Heart right ventricle (tissue), 16 donors: ENCODE data around the gene HNF1A. TPM values are rescaled to one million over a fixed set of nuclear protein-coding genes. Genes with fewer than 3 reads are reported as not detected.

Experiments used
- ATAC-seq, 8 donors: fragments of 200-7000 bp; cut with Tn5 transposase; one replicate each; pipeline ENCODE4 v1.9.1; 2020; ENCODE audit warnings: mild to moderate bottlenecking in 8 of 8, moderate library complexity in 8 of 8, moderate number of reproducible peaks in 1 of 8
- DNase-seq, 2 donors: peaks; one replicate each; pipeline ENCODE4 v3.0.0-alpha.2; 2020
- H3K27ac ChIP-seq, 10 donors: fragments of 200-600 bp; sonication (generic) in 2 of 10; one replicate each; pipeline versions ENCODE4 v1.5.0 to v1.8.0; 2020 to 2022; ENCODE audit warnings: mild to moderate bottlenecking in 3 of 10
- H3K27me3 ChIP-seq, 7 donors: fragments of 200-600 bp; one replicate each; pipeline ENCODE4 v1.8.0; 2021 to 2022; ENCODE audit warnings: mild to moderate bottlenecking in 2 of 7
- H3K36me3 ChIP-seq, 9 donors: fragments of 200-600 bp; sonication (generic) in 1 of 9; one replicate each; pipeline versions ENCODE4 v1.5.0 to v1.8.0; 2020 to 2022; ENCODE audit warnings: mild to moderate bottlenecking in 2 of 9
- H3K4me1 ChIP-seq, 9 donors: fragments of 200-600 bp; sonication (generic) in 1 of 9; one replicate each; pipeline versions ENCODE4 v1.5.0 to v1.8.0; 2020 to 2022; ENCODE audit warnings: mild to moderate bottlenecking in 4 of 9
- H3K4me3 ChIP-seq, 10 donors: fragments of 200-600 bp; sonication (generic) in 2 of 10; one replicate each; pipeline versions ENCODE4 v1.5.0 to v1.8.0; 2020 to 2022; ENCODE audit warnings: mild to moderate bottlenecking in 7 of 10, moderate library complexity in 2 of 10
- H3K9me3 ChIP-seq, 11 donors: fragments of 200-600 bp in 10 of 11; sonication (generic) in 2 of 11; one replicate each; pipeline versions ENCODE4 v1.5.0 to v1.8.0; 2013 to 2022; ENCODE audit warnings: mild to moderate bottlenecking in 2 of 11, control low read depth in 1 of 11, moderate library complexity in 1 of 11
- CTCF ChIP-seq, 9 donors: fragments of 200-600 bp; sonication (generic) in 2 of 9; IDR thresholded peaks; one replicate each; pipeline versions ENCODE4 v1.5.0 to v1.8.0; 2021 to 2022; ENCODE audit warnings: antibody characterized with exemption in 9 of 9, mild to moderate bottlenecking in 5 of 9, moderate library complexity in 1 of 9
- WGBS, 2 donors: extraction: QIAGEN DNeasy Blood & Tissue Kit; methylation state at CpG; one replicate each; pipeline ENCODE4 v1.1.7; 2013; ENCODE audit warnings: inconsistent platforms in 1 of 2; 5-methylcytosine and 5-hydroxymethylcytosine counted together
- intact Hi-C, 10 donors: fragments of 100-400 bp; cut with DNase I; formaldehyde crosslinking; loops; one replicate each; pipeline versions ENCODE4 v1.11.1 to v1.14.2; 2022
- polyA plus RNA-seq, 2 donors: library from polyadenylated mRNA; stranded (reverse); fragments of 200-250 nt; gene quantifications; one replicate each; pipeline ENCODE4 v1.2.3, GENCODE V29; 2013
- total RNA-seq, 10 donors: library from RNA; stranded (reverse); fragmentation: NEBNext Ultra II Directional in 3 of 10; extraction: Animal tissue kit (Norgen Biotek cat#: 25700) in 3 of 10; gene quantifications; one replicate each; pipeline versions ENCODE4 v1.2.1 to v1.2.4, GENCODE V29; 2021 to 2023
- donor health status: Arrhythmogenic right ventricular cardiomyopathy.
- donor health status: ischemic (EF 13 %, LVEDD 7.1; RV severe dilation, severe dysfunction).
- donor health status: healthy with polysubstance abuse.
- donor health status: DM: no; HTN: yes; CAD: no.
- donor health status: DM: no; HTN: no; CAD: no.
- donor health status: ischemic (EF 25% LVEDD 6.9; RV normal size, moderate dysfunction).
- donor health status: ischemic (EF 25% LVEDD 5.7; RV mildly dilated, moderate dysfunction).
- donor health status: healthy.
- donor health status: DM: yes; HTN: yes; CAD: no.
- donor health status: Ischemic cardiomyopathy.
- donor health status: ischemic (EF 35%, LVEDD 5.7; RV mildly dilated, moderate dysfunction).
- donor health status: nonischemic (EF 11% LVEDD 7.7; RV severe dilation, severe dysfunction).
- donor health status: DM: yes; HTN: yes; CAD: no.
- donor health status: PGD.
- donor health status: ischemic (EF 29% LVEDD 5.4; RV normal size, mild dysfunction).
- donor health status: nonischemic (EF 23%, LVEDD 6.1; RV moderate dilation, normal function).

Gene HNF1A
- total and polyA plus RNA-seq, 12 donors: 0.04 TPM; not detected in 11

DNA sequence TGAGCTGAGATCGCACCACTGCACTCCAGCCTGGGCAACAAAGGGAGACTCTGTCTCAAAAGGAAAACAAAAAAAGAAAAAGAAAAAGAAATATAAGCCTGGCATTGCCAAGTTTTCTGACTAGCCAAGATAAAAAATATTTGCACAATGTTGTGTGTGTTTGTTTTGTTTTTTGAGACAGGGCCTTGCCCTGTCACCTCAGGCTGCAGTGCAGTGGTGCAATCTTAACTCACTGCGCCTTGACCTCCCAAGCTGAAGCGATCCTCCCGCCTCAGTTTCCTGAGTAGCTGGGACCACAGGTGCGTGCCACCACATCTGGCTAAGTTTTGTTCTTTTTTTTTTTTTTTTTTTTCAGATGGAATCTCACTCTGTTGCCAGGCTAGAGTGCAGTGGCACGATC, 43.4 kb downstream of the HNF1A start:
- Histone ChIP-seq H3K9me3 (peaks cover 0 to 3% (median 0%) of the 10 kb centered on the region in 11 donors), H3K27me3 (no peaks in the 10 kb centered on the region), H3K4me3 (no peak overlapping the region), H3K36me3 (peaks cover 0 to 56% (median 0%) of the 10 kb centered on the region in 9 donors), H3K4me1 (no peaks in the 10 kb centered on the region), H3K27ac (no peak overlapping the region)
- ATAC-seq (no peak), DNase-seq (no peak)
- 89 to 97% methylated on average over 6 of the region's 6 CpGs for WGBS, 2 donors
- no peak for TF ChIP-seq CTCF (IDR thresholded peaks at IDR 0.05)
- intact Hi-C loops: no loop called here

DNA sequence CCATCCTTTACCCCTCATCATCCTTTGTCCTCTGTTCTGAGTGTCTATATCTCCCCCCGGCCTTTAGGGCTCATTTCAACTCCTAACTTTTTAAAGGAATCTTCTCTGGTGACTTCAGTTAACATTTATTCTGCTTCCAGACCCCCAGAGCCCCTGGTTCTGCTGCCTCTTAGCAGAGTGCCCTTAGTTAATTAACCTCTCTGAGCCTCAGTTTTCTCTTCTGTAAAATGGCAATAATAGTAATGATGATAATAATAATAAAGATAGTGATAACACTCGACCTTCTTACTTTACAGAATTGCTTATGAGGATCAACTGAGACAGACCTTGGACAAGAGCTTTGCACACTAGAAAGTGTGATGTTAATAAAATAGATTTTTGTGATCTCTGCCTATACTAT, 44.4 kb downstream of the HNF1A start:
- Histone ChIP-seq H3K4me1 (no peaks in the 10 kb centered on the region), H3K27ac (no peak overlapping the region), H3K27me3 (peaks cover 0 to 4% (median 0%) of the 10 kb centered on the region in 7 donors), H3K9me3 (peaks cover 0 to 3% (median 0%) of the 10 kb centered on the region in 11 donors), H3K4me3 (no peak overlapping the region), H3K36me3 (peaks cover 0 to 66% (median 0%) of the 10 kb centered on the region in 9 donors)
- intact Hi-C loops: loop anchor here in 1 of 10 donors (1.0 kb wide), 1 partner anchor 28 kb away; no protein-coding TSS in a partner anchor
- DNase-seq (no peak), ATAC-seq (no peak)
- TF ChIP-seq CTCF (IDR thresholded peaks at IDR 0.05): no peak
- WGBS, 2 donors: 65 to 71% methylated on average over 2 of the region's 2 CpGs

- no peak overlapping the region for H3K27ac ChIP-seq
- no peak for TF ChIP-seq CTCF (IDR thresholded peaks at IDR 0.05)
- peaks cover 0 to 72% (median 0%) of the 10 kb centered on the region in 9 donors for H3K36me3 ChIP-seq
- DNase-seq (no peak), ATAC-seq (no peak)
- peaks cover 0 to 3% (median 0%) of the 10 kb centered on the region in 11 donors for H3K9me3 ChIP-seq
- WGBS, 2 donors: 60 to 62% methylated on average over 8 of the region's 8 CpGs
- no peaks in the 10 kb centered on the region for H3K4me1 ChIP-seq
- intact Hi-C loops: loop anchor here in 1 of 10 donors (1.0 kb wide), 1 partner anchor 29 kb away; no protein-coding TSS in a partner anchor
- peaks cover 0 to 4% (median 0%) of the 10 kb centered on the region in 7 donors for H3K27me3 ChIP-seq
- no peak overlapping the region for H3K4me3 ChIP-seq
These were observed 45.5 kb downstream of the HNF1A start for GRCh38 chr12:121023799-121024198.

DNA sequence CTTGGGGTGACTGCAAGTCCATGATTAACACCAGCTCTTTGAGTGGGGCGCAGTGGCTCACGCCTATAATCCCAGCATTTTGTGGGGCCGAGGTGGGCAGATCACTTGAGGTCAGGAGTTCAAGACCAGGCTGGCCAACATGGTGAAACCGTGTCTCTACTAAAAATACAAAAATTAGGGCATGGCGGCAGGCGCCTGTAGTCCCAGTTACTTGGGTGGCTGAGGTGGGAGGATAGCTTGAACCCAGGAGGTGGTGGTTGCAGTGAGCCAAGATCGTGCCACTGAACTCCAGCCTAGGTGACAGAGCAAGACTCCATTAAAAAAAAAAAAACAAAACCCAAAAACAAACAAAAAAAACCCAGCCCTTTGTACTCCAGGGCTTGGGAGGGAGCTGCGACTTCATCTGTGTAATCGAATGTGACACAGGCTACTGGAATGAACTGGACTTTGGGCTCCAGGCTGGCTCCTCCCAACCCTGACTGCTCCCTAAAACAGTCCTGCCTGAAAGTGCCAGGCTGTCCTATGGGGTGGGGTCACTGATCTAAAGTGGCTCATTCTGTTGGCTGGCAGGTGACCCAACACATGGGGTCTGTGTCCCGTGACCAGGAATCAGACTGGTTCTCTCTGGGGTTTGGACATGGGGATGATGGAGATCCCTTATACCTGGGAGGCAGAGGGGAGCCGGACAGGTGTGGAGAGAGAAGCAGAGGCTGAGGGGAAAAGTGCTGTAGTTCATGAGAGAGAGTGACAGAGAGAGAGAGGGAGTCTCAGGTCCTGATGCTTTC, 47.3 kb downstream of the HNF1A start:
- intact Hi-C loops: no loop called here
- no peak for TF ChIP-seq CTCF (IDR thresholded peaks at IDR 0.05)
- Histone ChIP-seq H3K27me3 (peaks cover 0 to 4% (median 0%) of the 10 kb centered on the region in 7 donors), H3K36me3 (peaks cover 0 to 77% (median 0%) of the 10 kb centered on the region in 9 donors), H3K27ac (peak overlapping the region in 1 of 10 donors; percentile 14), H3K9me3 (no peaks in the 10 kb centered on the region), H3K4me3 (no peak overlapping the region), H3K4me1 (no peaks in the 10 kb centered on the region)
- ATAC-seq (no peak), DNase-seq (no peak)
- WGBS, 2 donors: 93% methylated on average over 11 of the region's 11 CpGs
